ENCODE results near the gene SMTNL2. TPM values are rescaled to one million over a fixed set of nuclear protein-coding genes. Genes with fewer than 3 reads are reported as not detected.
"Not testable (repeated sequence)": the region's sequence is repeated elsewhere in the genome, so short reads cannot be mapped to it uniquely, and the experiment has no call there.

SMTNL2 gene
- total RNA-seq, 4 donors from 2014 or later = 0.44 to 0.81 (median 0.67) TPM

DNA sequence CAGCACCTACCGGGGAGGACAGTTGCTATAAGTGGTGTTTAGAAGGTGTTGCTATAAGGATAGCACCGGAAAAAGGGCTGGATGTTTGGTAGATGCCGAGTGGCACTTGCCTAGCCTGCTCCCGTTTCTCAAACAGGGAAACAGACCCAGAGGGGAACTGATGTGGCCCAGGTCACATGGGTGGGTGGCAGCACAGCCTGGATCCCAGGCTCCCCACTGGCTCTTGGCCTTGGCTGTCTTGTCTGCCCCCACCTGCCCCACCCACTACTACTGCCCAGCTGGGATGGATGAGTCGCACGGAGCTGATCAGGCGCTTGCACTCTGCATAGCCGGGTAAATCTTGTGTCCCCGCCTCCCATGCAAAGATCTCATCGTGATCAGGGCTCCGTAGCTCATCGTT lies 7.2 kb downstream of the SMTNL2 start:
- intact Hi-C loops (cut with DNase I) = no loop called here
- DNase-seq = no peak
- 65 to 87% methylated on average over 4 to 9 of the region's 12 CpGs for WGBS, 2 donors

DNA sequence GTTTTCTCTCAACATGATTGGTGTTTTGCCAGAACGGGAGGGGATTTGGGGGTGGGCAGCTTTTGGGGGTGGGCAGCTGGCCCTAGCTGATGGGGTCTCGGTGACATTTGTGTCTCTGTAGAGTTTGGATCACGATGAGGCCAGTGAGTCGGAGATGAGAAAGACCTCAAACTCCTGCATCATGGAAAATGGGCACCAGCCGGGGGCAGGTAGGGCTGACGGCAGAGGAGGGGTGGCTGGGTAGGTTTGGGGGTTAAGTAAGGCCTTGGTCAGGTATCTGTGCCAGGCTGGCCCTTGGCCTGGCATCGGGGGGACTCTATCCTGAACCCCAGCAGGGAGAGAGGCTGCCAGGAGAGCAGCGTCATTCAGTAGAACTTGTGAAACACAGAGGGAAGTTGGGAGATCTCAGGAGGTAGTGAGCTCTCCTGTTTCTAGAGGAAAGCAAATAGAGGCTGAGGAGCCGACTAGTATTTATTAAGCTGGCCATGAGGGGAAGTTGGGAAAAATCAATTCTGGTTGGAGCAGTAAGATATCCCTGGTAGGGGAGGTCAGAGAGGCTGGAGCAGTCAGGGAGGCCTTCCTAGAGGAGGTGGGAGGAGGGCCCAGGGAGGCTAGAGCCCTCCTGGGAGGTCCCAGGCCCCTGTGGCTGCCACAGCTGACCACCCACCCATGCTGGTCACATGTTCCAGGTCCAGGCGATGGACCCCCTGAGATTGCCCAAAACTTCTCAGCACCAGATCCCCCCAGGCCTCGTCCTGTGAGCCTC lies 8.1 kb downstream of the SMTNL2 start:
- intact Hi-C loops (cut with DNase I) = no loop called here
- H3K36me3 ChIP-seq = no peaks in the 10 kb centered on the region
- no peaks in the 10 kb centered on the region for H3K4me1 ChIP-seq
- 91 to 92% methylated on average over 11 of the region's 11 CpGs for WGBS, 2 donors
- no peaks in the 10 kb centered on the region for H3K9me3 ChIP-seq
- no peak for TF ChIP-seq POLR2A (IDR thresholded peaks at IDR 0.05)
- no peak overlapping the region for H3K27ac ChIP-seq
- no peak overlapping the region for H3K4me3 ChIP-seq (replicated peaks in 1 of 3)
- H3K27me3 ChIP-seq = no peaks in the 10 kb centered on the region
- DNase-seq = no peak

More for the DNA sequence above, 7.2 kb downstream of the SMTNL2 start:
- no peak for TF ChIP-seq POLR2A (IDR thresholded peaks at IDR 0.05)
- TF ChIP-seq, protein P1, sequence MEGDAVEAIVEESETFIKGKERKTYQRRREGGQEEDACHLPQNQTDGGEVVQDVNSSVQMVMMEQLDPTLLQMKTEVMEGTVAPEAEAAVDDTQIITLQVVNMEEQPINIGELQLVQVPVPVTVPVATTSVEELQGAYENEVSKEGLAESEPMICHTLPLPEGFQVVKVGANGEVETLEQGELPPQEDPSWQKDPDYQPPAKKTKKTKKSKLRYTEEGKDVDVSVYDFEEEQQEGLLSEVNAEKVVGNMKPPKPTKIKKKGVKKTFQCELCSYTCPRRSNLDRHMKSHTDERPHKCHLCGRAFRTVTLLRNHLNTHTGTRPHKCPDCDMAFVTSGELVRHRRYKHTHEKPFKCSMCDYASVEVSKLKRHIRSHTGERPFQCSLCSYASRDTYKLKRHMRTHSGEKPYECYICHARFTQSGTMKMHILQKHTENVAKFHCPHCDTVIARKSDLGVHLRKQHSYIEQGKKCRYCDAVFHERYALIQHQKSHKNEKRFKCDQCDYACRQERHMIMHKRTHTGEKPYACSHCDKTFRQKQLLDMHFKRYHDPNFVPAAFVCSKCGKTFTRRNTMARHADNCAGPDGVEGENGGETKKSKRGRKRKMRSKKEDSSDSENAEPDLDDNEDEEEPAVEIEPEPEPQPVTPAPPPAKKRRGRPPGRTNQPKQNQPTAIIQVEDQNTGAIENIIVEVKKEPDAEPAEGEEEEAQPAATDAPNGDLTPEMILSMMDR (IDR thresholded peaks at IDR 0.05) = no peak
- H3K27me3 ChIP-seq = no peaks in the 10 kb centered on the region
- H3K9me3 ChIP-seq = no peaks in the 10 kb centered on the region
- H3K4me1 ChIP-seq = no peaks in the 10 kb centered on the region
- H3K4me3 ChIP-seq (replicated peaks in 1 of 3) = no peak overlapping the region
- no peak overlapping the region for H3K27ac ChIP-seq
- no peaks in the 10 kb centered on the region for H3K36me3 ChIP-seq

DNA sequence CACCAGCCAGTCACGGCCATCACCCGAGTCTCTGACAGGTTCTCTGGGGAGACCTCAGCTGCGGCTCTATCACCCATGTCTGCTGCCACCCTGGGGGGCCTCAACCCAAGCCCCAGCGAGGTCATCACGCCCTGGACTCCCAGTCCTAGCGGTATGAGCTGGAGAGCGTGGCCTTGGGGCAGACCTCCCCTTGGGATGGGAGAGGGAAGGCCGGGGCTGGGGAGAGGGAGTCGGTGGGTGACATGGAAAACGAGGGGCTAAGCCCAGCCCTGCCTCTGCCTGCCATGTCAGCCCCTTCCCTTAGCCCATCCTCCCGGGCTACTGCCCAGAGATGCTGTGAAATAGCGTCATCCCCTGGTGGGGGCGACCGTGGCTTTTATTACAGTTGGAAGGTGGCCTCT lies 8.7 kb downstream of the SMTNL2 start:
- Histone ChIP-seq H3K36me3 (no peaks in the 10 kb centered on the region), H3K27ac (no peak overlapping the region), H3K9me3 (no peaks in the 10 kb centered on the region), H3K4me1 (no peaks in the 10 kb centered on the region), H3K4me3 (replicated peaks in 1 of 3) (no peak overlapping the region), H3K27me3 (no peaks in the 10 kb centered on the region)
- TF ChIP-seq, protein P1 (IDR thresholded peaks at IDR 0.05) = no peak
- TF ChIP-seq POLR2A (IDR thresholded peaks at IDR 0.05) = no peak
- DNase-seq = no peak
- whole genome bisulfite sequencing, 2 donors = 80 to 90% methylated on average over 1 to 14 of the region's 14 CpGs
- intact Hi-C loops (cut with DNase I) = no loop called here

DNA sequence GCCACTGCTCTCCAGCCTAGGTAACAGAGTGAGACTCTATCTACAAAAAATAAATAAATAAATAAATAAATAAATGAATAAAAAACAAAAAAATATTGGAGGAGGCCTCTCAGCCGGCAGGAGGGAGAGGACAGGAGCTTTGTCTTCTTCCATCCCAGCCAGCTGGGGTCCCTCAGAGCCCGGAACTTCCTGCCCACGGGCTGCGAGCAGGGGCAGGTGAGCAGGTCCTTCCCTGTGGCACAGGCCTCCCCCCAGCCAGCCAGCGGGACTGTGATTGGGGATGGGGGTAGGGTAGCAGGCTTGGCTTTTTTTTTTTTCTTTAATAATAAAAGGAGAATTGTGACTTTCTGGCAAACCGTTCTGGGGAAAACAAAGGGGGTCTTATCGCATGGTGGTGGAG lies 10.1 kb downstream of the SMTNL2 start:
- TF ChIP-seq, protein P1 (IDR thresholded peaks at IDR 0.05) = no peak
- Histone ChIP-seq H3K27me3 (no peaks in the 10 kb centered on the region), H3K4me1 (no peaks in the 10 kb centered on the region), H3K4me3 (replicated peaks in 1 of 3) (no peak overlapping the region), H3K27ac (no peak overlapping the region), H3K9me3 (no peaks in the 10 kb centered on the region), H3K36me3 (no peaks in the 10 kb centered on the region)
- intact Hi-C loops (cut with DNase I) = no loop called here
- no peak for DNase-seq
- WGBS, 2 donors = 83 to 85% methylated on average over 7 of the region's 7 CpGs

DNA sequence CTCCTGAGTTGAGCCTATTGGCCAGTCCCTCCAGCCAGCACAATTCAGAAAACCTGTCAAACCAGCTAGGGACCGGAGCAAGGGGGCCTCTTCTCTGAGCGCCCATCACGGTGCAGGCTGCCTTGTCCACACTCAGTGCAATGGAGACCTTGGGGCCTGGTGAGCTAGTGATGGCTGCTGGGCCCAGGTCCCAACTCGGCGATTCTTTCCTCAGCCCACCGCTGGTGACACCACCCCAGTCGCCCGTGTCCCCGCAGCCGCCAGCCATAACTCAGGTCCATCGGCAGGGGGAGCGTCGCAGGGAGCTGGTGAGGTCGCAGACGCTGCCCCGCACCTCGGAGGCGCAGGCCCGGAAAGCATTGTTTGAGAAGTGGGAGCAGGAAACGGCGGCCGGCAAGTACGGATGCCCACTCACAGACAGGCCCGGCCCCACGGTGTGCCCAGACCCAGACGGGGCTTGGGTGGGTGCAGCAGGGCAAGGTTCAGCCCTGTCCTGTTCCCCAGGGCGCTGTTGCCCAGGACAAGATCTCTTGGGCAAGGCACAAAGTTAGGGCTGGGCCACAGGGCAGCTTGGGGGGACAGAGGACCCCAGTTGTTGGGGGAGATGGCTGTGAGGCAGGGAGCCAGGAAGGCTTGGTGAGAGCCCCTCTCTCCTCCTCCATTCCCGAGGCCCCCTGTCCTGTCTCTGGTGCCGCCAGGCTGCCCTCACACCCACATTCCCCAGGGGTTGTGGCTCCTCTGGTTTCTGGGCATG lies 10.8 kb downstream of the SMTNL2 start:
- Histone ChIP-seq H3K27ac (no peak overlapping the region), H3K36me3 (no peaks in the 10 kb centered on the region), H3K4me1 (no peaks in the 10 kb centered on the region), H3K27me3 (no peaks in the 10 kb centered on the region), H3K4me3 (replicated peaks in 1 of 3) (no peak overlapping the region), H3K9me3 (no peaks in the 10 kb centered on the region)
- TF ChIP-seq POLR2A (IDR thresholded peaks at IDR 0.05) = no peak
- TF ChIP-seq, protein P1 (IDR thresholded peaks at IDR 0.05) = peak in 3 of 6 experiments; percentile 7 to 39 (median 36)
- peak; percentile 13 to 22 for DNase-seq
- 34 to 70% methylated on average over 6 to 13 of the region's 29 CpGs for WGBS, 2 donors
- intact Hi-C loops (cut with DNase I) = no loop called here

DNA sequence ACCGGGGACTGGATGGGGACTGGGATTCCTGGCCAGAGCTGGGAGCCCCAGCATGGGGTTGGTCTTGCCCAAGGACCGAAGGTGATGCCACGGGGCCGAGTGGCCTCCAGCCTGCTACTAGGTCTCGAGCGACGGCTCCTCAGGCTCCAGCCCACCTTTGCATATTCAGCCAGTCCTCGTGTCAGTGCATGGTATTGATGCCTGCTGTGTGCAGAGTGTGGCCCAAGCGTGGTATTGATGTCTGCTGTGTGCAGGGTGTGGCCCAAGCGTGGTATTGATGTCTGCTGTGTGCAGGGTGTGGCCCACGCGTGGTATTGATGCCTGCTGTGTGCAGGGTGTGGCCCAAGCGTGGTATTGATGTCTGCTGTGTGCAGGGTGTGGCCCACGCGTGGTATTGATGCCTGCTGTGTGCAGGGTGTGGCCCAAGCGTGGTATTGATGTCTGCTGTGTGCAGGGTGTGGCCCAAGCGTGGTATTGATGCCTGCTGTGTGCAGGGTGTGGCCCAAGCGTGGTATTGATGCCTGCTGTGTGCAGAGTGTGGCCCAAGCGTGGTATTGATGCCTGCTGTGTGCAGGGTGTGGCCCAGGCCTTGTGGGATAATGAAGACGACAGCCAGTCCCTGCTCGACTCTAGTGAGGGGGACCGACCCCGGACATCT lies 11.5 kb downstream of the SMTNL2 start:
- H3K4me1 ChIP-seq; intact Hi-C loops (cut with DNase I); H3K4me3 ChIP-seq (replicated peaks in 1 of 3); H3K27me3 ChIP-seq; DNase-seq; H3K27ac ChIP-seq; H3K36me3 ChIP-seq; H3K9me3 ChIP-seq: not testable (repeated sequence)
- WGBS, 2 donors = 91 to 97% methylated on average over 10 to 11 of the region's 23 CpGs
